ENCODE measurements around the gene ADGRF4. TPM values are rescaled to one million over a fixed set of nuclear protein-coding genes. Genes with fewer than 3 reads are reported as not detected.
A peak's percentile ranks its signal among the peaks of the same experiment; 100 is the strongest.

The ADGRF4 gene
- total RNA-seq, 1 donor from 2014 or later = not detected

DNA sequence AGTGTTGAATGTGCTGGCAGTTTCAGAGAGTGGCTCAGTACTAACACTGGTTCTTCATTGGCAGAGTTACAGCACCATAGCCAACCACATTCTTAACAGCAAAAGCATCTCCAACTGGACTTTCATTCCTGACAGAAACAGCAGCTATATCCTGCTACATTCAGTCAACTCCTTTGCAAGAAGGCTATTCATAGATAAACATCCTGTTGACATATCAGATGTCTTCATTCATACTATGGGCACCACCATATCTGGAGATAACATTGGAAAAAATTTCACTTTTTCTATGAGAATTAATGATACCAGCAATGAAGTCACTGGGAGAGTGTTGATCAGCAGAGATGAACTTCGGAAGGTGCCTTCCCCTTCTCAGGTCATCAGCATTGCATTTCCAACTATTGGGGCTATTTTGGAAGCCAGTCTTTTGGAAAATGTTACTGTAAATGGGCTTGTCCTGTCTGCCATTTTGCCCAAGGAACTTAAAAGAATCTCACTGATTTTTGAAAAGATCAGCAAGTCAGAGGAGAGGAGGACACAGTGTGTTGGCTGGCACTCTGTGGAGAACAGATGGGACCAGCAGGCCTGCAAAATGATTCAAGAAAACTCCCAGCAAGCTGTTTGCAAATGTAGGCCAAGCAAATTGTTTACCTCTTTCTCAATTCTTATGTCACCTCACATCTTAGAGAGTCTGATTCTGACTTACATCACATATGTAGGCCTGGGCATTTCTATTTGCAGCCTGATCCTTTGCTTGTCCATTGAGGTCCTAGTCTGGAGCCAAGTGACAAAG is 17.0 kb upstream of the ADGRF4 start:
- no peak for DNase-seq (ENCODE audit: low read depth in 2 of 2)

DNA sequence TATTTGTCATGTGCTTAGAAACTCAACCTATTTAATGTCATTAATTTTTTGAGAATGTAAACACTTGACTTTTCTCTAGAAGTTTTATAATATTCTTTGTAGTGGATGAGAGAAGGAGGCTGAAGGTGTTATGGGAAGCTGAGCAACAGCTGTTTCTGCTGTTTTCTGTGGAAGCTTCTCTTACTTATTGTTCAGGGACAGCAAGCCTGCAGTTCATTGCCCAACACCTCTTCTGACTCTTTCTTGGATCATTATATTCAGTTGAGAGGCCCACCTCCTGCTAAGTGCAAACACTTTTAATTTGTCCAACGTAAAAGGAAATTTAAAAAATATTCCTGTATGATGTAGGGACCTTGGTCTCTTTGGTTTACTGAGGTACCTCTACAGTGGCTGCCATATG is 12.0 kb upstream of the ADGRF4 start:
- no peak for DNase-seq (ENCODE audit: low read depth in 2 of 2)

DNA sequence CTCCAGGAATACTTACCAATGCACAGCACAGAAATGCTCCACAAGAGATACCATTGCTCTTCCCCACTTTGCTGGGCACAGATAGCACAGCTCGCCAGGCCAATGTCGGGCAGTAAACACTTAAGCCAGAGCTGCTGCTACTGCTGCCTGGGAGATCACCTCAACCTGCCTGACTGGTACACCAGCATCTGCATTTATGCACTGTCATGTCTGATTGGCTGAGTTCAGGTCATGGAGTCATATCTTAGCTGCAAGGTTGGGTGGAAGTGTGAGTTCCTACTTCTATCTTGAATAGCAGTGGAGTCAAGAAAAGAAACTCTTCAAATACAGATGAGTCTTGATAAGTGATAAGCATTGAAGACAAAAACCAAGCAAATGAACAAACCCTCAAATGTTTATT is 10.9 kb upstream of the ADGRF4 start:
- DNase-seq (ENCODE audit: low read depth in 2 of 2) = no peak

DNA sequence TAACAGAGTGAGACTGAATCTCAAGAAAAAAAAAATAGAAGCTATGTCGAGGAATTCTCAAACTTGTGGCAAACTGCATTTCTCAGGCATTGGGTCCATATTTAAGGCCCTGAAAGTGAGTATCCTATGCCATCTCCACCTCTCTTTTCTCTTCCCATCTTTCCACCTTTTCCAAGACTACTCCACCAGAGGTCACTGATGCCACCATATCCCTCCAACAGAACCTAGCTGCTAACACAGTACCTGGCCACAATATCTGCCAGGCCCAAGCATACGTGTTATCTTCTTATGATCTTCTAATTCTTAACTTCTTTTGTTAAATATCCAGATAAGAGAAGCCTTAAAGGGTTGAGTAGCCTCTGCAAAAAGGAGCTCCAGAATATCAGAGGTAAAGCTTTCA is 8.2 kb upstream of the ADGRF4 start:
- no peak for DNase-seq (ENCODE audit: low read depth in 2 of 2)

DNA sequence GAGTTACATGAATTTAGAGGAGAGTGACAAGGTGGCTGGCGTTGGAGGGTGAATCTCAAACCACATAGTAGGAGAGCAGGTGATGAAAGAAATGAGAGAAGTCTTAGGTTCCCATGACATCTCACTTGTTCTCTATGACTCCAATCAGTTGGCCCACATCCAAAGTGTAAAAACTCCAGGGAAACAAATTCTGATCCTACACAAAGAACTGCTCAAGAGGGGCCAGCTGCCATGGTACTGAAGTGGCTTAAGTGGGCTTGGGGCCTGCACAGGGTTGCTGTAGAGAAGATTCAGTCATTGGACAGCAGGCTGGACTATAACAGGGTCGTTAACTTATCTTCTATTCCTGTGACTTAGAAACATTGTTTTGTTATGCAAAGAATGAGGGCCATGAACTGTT is 7.6 kb upstream of the ADGRF4 start:
- DNase-seq (ENCODE audit: low read depth in 2 of 2) = no peak

DNA sequence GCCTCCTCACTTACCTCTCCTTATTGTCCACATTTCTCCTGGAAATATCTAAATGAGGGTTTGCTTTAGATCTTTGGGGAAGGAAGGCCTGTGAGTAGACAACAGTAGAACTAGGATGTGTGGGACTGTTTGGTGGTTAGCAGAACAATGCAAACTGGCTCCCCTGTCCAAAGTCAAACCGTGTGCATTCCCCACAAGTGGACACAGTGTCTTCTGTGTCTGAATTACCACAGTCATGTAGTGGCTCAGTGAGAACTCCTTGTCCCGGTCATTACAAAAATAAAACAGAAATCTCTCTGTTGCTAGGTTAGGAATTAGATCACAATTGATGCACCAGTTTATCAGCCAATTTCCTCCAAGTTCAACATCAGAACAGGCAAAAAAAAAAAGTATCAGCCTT is 455 bp upstream of the ADGRF4 start:
- DNase-seq (ENCODE audit: low read depth in 2 of 2) = no peak

DNA sequence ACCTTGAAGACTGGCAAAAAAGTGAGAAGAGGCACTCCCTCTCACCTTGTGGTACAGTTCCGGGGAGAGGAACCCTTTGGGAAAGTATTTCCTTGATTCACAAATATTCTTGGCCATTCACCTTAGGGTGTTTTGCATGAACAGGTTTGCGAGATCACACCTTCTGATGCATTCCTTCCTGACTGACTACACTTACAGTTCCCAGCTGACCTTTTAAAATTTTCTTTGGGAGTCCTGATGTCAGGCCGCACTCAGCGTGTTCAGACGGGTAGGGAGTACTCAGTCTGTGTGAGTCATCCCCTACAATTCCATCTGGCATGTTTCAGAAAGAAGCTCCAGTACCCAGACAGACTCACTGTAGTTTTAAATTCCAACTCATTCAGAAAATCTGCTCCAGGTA is 1.7 kb downstream of the ADGRF4 start:
- DNase-seq (ENCODE audit: low read depth in 2 of 2) = no peak

DNA sequence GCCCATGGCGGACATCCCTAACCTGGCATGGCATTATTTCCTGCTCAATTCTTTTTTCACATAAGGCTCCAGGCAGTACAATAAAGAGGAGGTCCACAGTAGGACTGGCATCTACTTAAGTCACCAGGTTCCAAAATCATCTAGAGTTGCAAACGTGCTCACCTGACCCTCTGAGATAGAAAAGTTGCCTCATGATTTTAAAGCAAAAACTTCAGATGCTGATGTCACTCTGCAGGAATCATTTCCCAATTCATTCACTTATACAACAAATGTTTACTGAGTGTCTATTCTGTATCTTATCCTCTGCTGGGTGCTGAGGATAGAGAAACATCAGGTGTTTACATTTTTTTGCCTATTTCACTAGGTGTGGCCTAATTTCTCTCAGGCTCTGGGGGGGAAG is 2.2 kb downstream of the ADGRF4 start:
- DNase-seq (ENCODE audit: low read depth in 2 of 2) = no peak

DNA sequence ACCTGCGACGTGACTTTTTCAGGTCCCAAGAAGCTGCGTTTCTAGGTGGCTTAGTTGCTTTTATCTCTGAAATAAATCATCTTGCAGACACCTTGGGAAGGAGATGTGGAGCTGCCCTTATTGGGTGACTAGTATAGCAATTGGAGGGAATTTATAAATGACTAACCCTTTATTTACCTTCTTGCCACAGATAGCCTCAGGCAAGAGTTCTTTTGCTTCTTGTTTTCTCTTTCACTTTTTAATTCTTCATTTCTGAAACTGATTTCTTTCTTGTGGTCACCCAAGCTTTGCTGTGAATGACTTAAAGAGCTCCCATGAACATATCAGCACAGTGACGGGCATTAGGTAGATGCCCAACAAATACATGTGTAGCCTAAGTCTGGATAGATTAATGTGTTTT is 3.0 kb downstream of the ADGRF4 start:
- DNase-seq (ENCODE audit: low read depth in 2 of 2) = no peak

DNA sequence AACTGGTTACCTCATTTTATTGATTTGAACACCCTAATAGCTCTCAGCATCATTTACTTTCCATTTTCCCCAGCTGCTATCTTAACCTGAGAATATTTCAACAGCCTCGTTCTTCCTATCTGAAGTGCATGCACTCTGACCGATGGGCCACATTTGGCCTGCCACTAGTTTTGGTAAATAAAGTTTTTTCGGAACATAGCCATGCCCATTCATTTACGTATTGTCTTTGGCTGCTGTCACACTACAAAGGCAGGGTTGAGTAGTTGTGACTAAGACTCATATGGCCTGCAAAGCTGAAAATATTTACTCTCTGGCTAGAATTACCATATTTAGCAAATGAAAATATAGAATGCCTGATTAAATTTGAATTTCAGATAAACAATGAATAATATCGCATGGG is 10.8 kb downstream of the ADGRF4 start:
- DNase-seq (ENCODE audit: low read depth in 2 of 2) = no peak

DNA sequence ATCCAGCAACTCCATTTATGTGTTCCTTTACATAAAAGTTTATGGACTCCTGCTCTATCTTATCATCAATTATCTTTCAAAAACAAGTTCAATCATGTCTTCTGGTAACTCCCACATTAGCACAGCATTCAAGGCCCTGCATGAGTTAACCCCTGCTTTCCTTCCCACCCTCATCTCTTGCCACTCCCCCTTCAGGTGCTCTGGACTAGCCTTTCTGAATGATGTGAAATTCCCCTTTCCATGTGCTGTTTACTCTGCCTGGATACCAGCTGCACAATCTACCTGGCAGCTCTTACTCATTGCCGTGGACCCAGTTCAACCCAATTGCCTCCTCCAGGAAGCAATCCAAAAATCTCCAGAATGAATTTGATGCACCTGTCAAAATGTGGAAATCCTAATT is 11.9 kb downstream of the ADGRF4 start:
- no peak for DNase-seq (ENCODE audit: low read depth in 2 of 2)

DNA sequence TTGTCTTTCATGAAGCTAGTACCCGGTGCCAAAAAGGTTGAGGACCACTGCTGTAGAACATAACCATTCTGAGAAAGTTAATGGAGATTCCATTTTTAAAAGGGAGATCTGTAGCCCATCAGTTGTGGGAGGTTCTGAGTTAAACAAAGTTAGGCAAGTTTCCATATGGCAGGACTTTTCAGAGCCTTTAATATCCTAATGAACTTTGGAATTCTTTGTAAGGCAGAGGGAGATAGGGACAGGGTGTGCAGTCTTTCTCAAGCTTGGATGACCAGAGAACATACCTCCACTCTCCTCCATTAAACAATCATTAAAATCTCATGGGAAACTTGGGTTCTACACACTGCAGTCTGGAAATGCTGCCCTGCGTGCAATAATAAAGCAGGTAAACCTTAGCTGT is 14.8 kb downstream of the ADGRF4 start:
- DNase-seq (ENCODE audit: low read depth in 2 of 2) = no peak

DNA sequence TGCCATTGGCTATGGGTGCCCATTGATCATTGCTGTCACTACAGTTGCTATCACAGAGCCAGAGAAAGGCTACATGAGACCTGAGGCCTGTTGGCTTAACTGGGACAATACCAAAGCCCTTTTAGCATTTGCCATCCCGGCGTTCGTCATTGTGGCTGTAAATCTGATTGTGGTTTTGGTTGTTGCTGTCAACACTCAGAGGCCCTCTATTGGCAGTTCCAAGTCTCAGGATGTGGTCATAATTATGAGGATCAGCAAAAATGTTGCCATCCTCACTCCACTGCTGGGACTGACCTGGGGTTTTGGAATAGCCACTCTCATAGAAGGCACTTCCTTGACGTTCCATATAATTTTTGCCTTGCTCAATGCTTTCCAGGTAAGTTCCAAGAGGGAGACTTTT is 16.4 kb downstream of the ADGRF4 start:
- no peak for DNase-seq (ENCODE audit: low read depth in 2 of 2)

DNA sequence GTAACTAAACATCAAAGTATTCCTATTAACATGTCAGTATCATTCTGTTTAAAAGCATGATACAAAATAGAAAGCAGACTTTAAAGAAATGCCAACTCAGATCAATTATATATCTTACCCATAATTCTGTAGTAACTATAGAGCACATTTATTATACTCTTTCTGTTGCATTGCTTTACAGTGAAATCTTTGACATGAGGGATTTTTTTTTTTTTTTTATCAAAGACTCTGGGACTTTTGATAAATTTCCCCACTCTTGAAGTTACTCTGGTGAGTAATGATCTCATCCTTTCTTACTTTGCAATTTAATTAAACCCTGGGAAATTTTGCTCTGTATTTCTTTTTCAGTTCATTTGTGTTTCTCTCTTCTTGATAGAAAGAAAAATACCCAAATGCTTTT is 17.4 kb downstream of the ADGRF4 start:
- no peak for DNase-seq (ENCODE audit: low read depth in 2 of 2)

DNA sequence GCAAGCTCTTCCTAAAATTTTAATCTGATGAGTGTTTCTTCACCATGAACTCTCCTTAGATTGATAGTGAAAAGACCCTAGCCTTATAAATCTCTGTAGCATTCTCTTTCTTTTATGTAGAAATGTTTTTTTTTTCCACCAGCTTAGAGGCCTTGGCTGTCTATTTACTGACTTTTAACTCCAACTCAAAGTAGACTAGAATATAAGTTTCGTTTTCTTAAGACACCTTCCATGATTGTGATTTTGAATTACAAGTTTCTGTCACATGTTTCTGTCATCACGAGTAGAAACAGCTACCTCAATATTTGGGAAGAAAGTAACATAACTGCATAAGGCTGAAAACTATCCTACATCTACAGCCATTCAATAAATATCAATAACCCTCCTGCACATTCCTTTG is 17.8 kb downstream of the ADGRF4 start:
- no peak for DNase-seq (ENCODE audit: low read depth in 2 of 2)

DNA sequence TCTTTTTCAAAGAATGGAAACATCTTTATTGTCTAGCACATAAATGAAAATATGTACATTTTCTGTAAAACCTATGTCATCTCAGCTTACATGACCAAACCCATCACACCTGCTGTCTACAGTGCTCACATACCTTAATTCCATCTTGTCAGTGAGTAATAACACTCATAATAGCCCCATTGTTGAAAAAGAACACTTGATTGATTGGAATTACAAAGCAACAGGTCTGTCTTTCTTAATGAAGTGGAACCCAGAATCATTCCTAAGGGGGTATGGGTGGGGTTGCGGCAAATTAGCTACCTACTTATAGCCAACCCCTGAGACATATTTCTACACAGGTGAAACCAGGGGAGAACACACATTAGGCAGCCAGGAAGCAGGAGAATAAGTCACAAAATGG is 20.2 kb downstream of the ADGRF4 start:
- no peak for DNase-seq (ENCODE audit: low read depth in 2 of 2)

DNA sequence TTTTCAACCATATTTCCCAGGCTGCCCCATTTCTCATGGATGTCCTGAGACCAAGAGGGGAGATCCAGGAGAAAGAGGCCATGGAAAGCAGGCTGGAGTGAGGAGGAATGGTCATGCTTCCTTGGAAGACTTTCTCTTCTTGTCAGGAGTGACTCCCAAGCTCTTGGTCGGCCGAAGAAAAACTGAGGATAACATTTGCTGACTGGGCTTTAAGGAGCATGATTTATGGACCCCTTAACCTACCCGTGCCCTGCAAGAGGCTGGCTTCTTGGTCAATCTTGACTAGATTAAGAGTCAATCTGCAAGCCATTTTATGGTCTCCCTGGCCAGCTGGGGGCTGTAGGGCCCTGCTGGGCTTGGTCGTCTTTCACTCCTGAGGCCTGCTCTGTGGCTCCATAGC is 22.8 kb downstream of the ADGRF4 start:
- no peak for DNase-seq (ENCODE audit: low read depth in 2 of 2)

DNA sequence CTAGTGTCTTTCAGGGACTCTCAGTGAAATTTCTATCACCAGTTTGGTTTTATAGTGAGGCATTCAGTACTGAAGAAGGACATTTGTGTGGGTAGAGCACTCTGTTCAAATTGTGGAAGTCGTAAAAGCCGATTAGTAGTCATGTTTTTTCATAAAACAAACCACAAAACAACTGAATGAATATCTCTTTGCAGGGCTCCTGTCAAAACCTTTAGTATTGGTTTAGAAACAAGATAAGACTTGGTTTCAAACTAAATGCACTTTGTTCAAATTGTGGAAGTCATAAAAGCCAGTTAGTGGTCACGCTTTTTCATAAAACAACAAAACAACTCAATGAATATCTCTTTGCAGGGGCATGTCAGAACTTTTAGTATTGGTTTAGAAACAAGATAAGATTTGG is 23.8 kb downstream of the ADGRF4 start:
- no peak for DNase-seq (ENCODE audit: low read depth in 2 of 2)

DNA sequence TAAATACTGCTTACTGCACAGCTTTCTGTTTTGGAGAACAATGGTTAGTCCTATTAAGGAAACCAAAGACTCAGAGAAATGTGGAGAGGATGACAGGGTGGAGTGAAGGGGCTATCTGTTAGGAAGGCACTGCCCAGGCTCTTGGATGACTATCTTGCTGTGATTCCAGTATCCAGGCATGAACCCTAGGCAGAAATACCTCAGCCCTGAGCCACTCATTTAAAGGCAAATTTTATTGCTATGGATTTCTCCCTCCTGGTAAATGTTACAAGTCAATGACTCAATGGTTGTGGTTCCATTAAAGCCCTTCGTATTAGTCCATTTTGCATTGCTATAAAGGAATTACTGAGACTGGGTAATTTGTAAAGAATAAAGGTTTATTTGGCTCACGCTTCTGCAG is 25.9 kb downstream of the ADGRF4 start:
- no peak for DNase-seq (ENCODE audit: low read depth in 2 of 2)

DNA sequence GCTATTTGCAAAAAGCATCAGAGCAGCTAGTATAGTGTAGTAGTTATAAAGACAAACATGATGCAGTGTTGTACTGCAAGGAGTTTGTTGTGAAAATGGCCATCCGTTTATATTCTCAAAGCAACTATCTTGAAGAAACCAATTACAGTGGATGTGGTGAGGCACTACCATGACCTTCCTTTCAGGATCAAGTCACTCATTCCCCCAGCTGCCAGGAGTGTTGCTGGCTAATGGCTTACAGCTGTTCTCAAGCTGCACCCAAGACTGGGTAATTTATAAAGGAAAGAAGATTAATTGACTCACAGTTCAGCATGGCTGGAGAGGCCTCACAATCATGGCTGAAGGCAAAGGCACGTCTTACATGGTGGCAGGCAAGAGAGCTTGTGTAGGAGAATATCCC is 29.0 kb downstream of the ADGRF4 start:
- no peak for DNase-seq (ENCODE audit: low read depth in 2 of 2)

DNA sequence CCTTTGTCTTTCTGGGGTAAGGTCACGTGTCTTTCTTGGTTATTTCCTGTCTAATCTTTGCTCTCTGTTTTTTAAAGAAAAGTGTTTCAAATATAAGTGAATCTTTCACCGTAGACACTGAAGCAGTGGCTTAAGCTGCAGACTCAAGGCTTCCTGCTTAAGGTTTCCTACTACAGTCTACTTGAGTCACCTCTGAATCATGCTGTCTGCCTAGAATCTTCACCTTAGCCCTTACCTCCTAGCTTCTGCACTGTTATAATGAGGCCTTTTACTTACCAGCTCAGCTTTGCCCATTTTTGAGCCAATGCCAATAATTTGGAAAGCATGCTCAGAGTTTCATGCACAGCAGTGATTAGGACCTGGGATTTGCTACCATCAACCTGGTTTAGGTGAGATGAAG is 30.6 kb downstream of the ADGRF4 start:
- DNase-seq (ENCODE audit: low read depth in 2 of 2) = no peak

DNA sequence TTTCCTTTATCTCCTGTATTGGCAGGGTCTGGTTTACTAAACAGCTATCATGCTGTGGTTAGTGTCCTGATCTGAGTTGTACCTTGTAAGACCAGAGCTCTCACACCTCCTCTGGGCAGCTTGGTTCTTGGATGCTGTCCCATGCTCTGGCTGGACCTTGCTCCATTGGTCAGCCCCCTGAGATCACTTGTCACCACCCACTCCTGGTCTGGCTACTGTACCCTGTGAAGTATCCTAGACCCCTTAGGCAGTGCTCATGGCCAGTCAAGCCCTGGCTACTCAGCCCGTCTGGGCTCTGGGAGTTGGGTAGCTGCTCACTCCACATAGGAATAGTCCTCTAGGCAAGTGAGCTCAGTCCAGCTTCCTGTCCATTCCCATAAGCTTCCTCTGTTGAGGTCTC is 31.1 kb downstream of the ADGRF4 start:
- DNase-seq (ENCODE audit: low read depth in 2 of 2) = no peak

DNA sequence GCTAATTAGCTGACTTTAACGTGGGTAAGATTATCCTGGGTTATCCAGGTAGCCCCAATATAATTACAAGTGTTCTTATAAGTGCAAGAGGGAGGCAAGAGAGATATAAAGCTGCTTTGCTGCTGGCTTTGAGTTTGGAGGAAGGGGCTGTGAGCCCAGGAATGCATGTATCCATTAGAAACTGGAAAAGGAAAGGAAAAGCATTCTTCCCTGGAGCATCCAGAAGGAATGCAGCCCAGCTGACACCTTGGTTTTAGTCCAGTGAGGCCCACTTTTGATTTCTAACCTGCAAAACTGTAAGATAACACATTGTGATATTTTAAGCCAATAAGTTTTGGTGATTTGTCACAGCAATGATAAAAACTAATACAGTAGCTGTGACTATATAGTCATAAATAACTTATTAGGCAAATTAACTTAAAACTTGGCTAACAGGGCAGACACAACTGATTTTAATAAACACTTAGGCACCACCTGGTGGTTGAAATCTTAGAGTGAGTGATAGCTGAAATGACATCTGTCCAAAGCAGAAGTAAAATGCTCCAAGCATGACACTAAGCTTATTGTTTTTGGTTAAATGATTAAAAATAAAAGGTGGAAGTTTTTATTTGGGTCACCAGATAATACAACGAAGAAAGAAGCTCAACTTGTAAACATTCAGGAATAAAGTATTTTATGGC is 35.6 kb downstream of the ADGRF4 start:
- peak; percentile 32 to 47 for DNase-seq (ENCODE audit: low read depth in 2 of 2)

All from dermis microvascular lymphatic vessel endothelial cell (primary cell).